HG02588 (cell line): ENCODE results near the gene FGD1.

Source experiments
- ATAC-seq: cut with Tn5 transposase; IDR thresholded peaks from one replicate; pipeline ENCODE4 v1.9.1; 2021; ENCODE audit warnings: mild to moderate bottlenecking, moderate library complexity; ENCODE audit not compliant: unreplicated experiment

The FGD1 gene

DNA sequence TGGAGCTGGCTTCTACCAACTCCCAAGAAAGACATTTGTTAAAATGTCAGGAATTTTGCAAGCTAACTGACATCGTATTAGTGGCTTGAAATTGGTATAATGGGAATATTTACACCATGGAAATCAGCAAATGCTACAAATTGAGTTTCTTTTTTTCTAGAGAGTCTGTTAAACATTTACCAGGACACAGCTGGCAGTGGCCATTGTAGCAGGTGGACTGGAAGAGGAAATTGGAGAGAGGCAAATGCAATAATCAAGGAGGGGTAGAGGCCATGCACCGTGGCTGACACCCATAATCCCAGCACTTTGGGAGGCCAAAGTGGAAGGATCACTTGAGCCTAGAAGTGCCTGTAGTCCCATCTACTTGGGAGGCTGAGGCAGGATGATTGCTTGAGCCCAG, 88.8 kb downstream of the FGD1 start:
- ATAC-seq, result no peak

DNA sequence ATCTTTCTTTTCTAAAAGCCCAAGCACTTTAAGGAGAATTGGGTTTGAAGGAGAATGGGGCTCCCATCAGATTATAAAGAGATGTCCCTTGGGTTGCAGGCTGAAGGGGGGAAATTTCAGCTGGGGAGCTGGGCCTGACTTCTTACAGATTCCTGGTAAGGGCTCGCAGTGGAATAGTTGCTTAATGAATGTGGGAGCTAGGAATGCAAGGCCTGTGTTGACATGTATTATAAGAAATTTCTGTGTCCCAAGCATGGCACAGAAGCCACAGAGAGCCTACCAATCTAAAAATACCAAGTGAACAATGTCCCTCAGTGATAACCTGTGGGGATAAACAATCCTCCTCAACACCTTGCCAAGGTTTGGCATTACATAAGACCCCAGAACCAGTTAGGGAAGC, 98.9 kb downstream of the FGD1 start:
- no peak for ATAC-seq
